ENCODE measurements around the gene HILPDA.

Gene HILPDA, protein sequence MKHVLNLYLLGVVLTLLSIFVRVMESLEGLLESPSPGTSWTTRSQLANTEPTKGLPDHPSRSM

DNA sequence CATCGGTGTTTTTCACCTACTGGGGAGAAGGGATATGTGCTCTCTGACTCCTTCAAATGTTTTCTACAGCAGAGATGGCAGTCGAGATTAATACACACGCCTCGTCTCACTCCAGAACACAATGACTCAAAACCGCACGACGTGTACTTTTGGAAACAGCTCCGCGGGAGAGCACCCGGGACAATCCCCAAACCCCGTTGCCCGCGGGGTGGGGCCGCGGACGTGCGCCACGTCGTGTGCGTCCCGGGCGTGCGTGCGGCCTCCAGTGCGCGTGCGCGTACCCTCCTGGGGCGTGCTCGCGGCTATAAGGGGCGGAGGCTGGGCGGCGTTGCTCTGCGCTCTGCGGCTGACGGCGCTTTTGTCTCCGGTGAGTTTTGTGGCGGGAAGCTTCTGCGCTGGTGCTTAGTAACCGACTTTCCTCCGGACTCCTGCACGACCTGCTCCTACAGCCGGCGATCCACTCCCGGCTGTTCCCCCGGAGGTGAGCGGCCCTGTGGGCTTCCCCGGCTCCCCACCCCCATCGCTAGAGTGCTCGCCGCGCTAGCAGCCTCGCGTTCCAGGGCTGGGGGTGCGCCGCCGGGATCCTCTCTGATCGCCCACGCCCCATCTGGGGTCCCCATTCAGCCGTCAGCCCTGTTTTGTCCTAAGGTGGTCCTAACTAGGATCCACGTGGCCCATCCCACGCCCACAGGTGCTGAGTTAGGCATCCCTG, at the start of gene HILPDA:
Gene HILPDA, plus strand, starts transcription at position 336 of the 712 bp plus-strand sequence. CDS start 1,391 bp downstream, outside the sequence.
- DNase-seq: peak; percentile 21 to 92 (median 82)

DNA sequence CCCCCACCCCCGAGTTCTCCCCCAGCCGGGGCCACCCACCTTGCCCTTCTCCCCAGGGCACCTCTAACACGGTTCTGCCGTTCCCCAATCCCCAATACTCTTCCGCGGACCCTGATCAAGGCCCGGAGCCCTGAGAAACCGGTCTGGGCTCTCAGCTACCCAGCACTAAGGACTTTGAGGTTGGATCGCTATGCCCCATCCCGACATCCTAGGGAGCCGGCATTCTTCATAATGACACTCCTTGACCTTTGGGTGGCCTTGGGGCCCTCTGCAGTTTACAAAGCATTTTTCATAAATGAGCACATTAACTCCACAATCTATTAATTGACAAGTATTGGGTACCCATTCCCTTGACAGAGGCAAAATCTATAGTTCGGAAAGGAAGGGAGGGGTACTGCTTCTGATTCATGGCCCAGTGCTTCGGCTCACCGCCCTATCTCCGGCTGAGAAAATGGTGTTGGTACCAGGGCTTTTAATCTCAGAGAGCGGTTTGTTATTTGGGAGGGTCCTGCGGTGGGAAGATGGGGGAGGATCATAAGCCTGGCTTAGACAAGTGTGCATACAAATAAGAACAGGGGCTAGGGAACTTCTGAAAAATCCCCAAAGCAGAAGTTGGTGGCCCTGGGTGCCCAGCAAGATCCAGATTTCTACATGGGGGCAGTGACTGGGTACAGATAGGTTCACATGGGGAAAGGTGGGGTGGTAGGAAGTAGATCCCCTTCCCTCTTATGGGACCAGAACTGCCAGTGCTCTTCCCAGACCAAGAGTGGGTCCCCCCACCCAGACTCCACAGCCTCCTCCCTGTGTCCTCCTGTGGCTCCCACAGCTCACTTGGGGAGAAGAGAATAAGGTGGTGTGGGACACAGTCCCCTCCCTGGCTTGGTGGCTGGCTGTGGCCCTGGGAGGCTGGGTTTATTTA, 49.1 kb upstream of the HILPDA start:
- no peak for DNase-seq

DNA sequence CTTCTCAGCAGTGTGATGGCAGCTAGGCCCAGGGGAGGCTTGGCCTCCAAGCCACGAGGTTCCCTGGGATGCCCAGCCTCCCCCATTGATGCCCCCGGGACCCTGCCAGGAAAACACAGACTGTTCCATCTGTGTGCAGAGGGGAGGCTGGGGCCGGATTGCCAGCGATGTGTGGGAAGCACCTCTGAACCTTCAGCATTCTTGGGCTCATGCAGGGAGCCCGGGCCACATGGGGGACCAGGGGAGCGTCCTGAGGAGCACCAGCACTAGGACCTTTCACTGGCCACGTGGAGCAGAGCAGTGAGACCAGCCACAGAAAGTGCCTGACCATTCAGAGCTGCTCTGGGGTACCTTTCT, 48.5 kb upstream of the HILPDA start:
- DNase-seq: no peak

DNA sequence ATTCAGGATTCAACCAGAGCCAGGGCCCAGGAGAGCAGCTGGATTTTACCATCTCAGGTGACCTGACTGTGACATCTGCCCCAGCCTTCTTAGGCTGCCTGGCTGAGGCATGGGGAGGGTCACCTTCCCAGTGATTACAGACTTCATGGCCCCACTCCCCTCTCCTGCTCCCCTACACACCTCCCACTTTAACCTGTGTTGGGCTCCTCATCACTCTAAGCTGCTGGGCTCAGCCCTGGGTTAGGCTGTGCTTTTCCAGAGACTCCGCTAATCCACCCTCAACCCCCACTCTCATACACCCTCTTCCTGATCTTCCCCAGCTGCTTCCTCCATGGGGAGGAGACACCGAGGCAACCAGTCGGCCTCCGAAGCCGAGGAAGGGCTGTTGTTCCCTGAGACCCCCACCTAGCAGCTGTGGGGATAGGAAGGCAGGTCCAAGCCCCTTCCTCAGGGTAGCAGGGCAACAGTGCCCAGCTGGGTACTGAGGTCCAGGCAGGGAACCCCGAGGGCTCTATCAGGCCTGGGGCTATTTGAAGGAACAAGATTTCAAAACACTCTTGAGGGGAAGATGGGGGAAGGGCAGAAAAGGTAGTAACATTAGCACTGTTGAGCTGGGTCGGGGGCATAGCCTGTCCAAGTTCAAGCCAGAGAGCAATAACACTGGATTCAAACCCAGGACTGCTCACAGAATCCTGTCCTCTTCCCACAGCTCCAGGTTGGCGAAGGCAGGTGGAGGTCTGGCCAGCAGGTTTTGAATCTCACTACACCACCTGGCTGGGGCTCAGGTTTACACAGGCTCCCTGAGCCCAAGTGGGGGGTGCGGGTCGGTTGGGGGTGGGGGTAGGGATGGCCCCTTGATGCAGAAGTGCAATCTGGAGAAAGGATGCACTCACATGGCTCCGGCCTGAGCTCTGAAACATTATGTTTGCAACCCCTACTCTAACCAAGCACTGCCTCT, 47.6 kb upstream of the HILPDA start:
- DNase-seq: no peak

DNA sequence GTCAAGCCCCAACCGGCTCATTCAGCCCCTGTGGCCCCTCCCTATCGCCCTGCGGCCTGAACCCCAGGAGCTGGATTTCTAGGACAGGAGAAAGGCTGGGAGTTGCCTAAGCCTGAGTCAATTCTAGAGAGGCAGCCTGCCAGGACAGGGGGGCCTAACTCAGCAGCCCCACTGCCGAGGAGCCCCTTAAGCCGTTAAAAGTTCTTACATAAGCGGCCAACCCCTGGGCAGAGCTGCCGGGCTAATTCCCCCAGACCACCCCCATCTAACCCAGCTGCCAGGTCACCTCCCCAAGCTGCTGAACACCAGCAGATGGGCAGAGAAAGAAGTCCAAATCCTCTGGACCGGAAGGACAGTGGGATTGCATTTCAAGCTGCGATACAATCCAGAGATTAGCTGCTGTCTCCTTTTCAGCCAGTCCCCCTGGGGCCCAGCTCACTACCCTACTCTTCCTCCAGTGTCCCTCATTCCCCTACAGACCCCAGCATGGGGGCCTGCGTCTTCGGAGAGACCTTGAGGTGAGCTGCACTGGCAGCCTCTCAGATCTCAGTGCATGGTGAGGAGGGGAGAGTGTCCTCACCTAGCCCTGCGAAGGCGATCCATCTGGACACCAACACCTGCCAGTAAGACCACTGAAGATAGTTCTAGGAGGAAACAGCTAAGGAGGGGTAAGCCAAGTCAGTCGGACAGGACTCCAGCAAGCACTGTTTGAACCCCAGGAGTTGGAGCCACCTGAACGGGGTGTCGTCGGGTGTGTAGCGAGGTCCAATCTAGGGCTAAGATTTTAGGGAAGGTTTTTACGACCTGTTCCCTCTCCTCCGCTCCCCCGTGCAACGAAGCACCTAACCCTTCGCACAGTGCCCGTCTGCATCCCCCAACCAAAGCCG, 46.7 kb upstream of the HILPDA start:
- no peak for DNase-seq

DNA sequence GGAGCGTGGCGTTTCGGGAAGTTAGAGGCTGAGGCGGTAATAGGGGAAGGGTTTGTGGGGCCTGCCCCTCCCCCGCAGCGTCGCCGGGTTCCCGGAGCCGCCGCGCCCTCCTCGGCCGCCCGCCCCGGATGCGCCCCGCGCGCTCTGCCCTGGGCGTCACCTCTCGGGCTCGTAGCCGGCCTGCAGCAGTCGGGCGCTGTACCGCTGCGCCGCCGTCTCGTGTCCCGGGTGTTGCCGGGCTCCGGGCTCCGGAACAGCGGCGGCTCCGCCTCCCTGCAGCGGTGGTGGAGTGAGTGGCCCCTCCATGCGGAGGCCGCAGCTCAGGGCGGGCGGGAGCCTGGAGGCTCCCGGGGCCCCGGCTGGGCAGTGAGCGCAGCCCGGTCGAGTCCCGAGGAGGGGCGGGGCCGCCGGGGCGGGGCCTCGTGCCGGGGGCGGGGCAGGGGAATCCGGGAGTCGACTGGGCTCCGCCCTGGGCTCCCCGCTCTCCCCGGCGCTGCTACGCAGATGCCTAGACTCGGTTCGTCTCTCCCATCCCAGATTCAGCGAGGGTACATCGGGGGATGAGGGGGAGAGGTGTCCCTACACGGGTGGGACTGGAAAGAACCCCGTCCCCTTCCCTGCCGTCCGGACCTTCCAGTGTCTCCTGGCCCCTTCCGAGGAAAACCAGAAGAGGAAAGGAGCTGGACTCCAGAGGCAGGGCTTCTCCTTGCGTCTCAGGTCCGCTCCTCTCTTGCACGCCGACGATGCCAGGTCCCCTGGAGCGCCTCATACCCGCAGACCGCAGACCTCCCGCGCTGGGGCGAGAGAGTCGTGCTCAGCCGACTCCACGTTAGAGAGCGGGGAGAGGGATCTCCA, 45.9 kb upstream of the HILPDA start, which contains the start of gene IMPDH1:
Gene IMPDH1, minus strand, starts transcription at position 387 of the 855 bp plus-strand sequence. Its CDS starts 81 bp downstream, at position 306.
- peak in 55 of 58 donors; percentile 29 to 84 (median 69) for DNase-seq

DNA sequence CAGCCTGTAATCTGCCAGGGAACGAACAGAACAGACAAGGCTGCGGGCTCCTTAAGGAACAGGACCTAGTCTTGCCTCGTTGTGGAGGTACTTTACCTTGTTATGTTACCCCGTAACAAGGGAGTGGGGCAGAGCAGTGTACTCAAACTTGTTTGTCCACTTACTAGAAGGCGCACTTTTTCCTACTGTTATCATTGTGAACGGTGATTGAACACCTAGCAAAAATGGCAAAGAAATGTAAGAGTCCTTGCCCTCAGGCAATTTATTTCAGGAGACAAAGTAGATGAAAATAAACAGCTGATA, 45.3 kb upstream of the HILPDA start:
- no peak for DNase-seq

DNA sequence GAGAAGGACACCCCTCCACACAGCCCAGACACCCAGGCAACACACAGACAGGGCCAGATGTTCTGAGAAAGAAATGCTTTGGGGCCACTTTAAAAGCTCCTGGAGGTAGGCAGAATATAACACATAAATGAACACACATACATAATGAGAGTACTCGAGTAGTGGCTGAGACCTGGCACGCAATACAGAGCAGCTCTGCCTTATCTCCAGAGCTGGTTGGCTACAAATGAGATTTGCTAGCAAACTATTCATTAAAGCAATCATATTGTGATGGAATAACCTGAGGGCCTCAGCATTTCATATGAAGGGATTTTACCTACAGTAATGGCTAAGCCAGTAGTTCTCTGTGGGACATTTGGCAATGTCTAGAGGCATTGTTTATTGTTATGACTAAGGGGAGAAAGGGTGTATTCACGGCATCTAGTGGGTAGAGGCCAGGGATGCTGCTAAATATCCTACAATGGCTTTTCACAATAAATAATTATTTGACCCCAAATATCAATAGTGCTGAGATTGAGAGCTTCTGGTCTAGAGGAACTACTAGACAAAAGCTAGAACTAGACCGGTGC, 40.4 kb upstream of the HILPDA start:
- DNase-seq: no peak

DNA sequence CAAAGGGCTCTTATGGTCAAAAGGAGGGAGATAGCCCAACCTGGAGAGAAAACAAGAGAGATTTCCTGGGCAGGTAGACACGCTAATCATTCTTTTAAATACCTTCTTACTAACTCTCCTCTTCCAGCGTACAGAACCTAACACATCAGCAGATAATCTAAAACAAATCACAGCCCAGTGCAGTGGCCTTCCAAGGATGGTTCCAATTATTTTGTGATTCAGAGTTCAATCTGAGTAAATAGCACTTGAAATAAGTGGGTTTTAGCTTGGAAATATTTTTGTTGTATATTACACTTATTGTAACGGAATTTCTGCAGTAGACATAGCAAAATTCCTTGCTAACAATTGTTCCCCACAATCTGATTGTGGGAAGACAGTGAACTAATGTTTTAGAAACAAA, 38.6 kb upstream of the HILPDA start:
- DNase-seq: no peak

DNA sequence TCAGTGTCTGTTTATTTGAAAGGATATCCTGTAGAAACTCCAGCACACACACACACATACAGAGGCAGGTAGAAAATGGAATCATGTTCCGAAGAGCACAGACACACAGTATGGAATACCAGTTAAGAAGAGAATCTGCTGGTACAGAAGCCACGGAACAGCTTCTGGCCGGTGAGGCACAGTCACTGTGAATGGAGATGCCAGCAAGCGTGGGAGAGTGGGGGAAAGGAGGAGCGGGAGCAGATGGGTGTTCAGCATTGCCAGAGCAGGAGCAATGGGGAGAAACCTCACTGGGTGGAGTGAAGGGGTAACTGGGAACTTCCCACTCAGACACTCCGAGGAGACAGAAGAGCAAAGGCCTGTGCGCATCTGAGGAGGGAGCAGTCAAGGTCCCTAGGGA, 36.4 kb upstream of the HILPDA start:
- DNase-seq: peak in 18 of 58 donors; percentile 12 to 72 (median 36)

DNA sequence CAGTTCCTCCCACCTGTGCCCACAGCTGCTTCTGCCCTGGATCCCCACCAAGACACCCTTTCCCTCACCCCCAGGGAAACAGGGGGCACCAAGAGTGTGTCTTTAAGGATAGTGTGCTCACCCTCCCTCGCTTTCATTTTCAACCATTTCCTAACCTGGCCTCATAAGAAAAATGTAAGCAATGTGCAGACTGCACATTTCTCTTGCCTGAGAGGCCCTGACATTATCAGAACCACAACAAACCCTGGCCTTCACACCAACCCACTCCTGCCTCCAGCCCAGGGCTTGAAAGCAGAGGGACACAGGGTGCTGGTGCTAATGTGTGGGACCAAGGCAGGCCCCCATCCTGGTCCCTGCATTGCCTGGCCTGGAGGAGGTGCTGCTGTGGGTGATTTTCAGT, 34.9 kb upstream of the HILPDA start:
- no peak for DNase-seq

DNA sequence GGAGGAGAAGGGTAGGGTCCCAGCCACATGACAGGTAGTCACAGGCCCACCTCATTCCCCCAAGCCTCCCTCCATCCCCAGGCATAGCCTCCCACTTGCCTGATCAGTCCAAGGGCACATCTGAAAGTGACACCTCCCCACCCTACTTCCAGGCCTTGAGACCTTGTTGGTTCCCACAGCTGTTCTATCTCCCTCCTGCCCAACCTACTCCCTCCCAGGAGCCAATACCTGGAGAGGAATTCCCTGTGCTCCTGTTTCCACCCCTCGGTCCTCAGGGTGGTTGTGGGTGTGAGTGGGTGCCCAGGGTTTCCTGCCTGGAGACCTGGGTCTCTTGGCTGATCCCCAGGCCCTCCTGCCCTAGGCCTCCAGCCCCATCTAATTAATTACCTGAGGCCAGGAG, 34.3 kb upstream of the HILPDA start:
- DNase-seq: no peak

DNA sequence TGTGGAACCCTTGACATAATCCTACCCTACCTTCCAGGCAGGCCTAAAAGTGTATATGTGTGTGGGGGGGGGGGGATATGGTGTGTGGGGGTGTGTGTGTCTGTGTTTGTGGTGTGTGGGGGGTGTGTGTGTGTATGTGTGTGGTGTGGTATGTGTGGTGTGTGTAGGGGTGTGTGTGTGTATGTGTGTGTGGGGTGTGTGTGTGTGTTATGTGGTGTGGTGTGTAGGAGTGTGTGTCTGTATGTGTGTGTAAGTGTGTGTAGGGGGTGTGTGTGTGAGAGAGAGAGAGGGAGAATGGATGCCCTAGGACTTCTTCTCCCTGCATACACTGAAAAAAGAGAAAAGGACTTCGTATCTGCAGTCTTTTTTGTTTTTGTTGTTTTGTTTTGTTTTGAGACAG, 33.6 kb upstream of the HILPDA start:
- no peak for DNase-seq

DNA sequence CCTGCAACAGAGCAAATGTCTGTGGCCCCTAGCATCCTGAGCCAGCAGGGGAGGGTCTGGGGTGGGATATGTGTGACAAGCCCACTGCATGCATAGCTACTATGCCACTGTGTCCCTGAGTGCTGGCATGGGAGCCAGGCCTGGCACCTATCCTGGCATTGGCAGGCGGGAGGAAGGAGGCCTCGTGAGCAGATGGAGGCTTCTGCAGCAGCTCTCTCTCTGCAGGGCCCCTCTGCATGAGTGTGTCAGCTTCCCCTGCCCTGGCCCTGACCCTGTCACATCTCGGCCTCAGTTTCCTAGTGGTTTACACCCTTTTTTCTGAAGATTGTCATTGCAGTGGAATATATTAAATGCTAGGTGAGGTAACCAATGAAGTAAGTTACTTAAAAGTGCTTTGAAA, 32.8 kb upstream of the HILPDA start:
- DNase-seq: peak in 8 of 58 donors; percentile 11 to 27 (median 20)

DNA sequence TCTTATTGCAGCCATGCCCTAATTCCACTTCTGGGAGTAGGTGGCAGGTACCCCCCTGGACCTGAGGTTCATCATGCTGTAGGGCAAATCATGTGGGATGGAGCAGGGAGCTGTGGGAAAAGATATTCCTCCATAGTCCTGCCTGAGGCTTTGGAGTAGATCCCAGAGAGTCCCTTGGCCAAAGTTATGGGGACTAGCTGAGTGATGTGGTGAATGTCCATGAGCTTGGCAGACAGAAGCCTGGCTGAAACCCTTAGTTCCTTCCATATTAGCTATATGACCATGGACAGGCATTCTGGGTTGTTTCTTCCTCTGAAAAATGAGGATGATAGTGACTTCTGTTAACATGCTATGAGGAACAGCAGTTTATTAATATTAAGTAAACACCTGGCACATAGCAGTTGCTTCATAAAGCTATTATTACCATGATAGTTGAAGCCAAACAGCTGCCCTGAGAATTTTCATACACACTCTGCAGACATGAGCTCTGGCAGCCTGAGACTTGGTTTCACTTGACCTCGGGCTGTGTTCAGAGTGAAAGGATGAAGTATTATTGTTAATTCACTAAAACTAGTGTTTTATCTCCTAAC, 30.9 kb upstream of the HILPDA start:
- no peak for DNase-seq

DNA sequence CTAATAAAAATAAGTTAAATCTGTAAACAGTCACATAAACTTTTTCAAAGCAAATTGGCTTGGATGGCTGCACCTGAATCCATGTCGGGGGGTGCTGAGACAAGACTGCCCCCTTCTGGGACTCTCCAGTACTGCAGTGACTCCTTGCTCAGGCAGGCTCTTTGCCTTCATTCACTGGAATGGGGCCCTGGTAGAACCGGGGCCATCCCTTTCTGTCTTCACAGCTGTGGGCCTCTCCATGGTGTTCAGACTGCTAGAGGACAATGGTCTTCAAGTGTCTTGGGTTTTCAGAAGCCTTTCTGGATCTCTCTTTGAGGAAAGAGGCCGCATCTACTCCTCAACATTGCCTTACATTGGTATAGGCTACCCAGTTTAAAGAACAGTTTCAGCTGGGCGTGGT, 29.8 kb upstream of the HILPDA start:
- DNase-seq: peak in 37 of 58 donors; percentile 18 to 77 (median 40)

DNA sequence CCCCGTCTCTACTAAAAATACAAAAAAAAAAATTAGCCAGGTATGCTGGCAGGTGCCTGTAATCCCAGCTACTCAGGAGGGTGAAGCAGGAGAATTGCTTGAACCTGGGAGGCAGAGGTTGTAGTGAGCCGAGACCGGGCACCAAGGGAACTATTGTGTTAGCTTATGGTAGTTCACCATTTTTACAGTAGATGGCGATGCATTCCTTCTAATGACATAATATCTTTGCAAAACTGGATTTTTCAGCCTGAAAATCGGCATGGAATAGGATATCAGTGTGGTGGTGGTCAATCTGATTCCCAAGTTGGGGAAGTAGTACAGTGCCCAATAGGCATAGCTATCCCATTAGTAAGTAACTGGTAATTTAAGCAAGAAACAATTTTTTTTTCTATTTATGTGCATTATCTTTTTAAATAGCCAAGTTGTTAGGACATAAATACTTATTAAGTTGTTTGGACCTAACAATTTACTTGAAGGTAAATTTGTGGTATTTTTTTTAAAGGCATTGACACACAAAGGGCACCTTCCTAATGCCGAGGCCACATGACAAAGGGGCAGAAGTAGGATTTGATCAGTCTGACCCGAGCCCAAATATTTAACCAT, 28.3 kb upstream of the HILPDA start:
- DNase-seq: peak in 2 of 58 donors; percentile 58 to 64

DNA sequence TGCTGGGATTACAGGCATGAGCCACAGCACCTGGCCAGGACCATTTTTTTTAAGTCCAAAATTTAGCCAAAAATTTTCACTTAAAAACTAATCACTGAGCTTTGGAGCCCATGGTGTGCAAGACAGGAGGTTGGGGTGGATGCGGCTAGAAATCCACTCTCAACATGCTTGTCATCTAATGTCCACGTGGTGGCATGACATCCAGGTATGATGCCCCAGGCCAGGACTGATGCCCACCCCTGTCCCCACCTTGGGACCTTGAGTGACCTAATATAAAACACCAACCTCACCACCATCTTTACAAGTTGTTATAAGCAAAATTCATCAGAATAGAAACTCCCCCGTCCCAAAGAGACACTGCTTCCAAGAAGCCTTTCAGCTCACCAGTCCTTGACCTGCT, 25.5 kb upstream of the HILPDA start:
- no peak for DNase-seq

Data from anterior cingulate cortex (tissue), 58 donors.